Mammary epithelial cell (primary cell): ENCODE results near the gene SHANK1.

Source experiments
- CTCF ChIP-seq, 2 donors: IDR thresholded peaks in 1 of 2; conservative IDR thresholded peaks in 1 of 2; 2 replicates each; pipeline ENCODE4 v1.5.1; 2011 to 2012; ENCODE audit warnings: inconsistent platforms in 2 of 2, low read length in 2 of 2, mild to moderate bottlenecking in 2 of 2, control low read depth in 1 of 2, low read depth in 1 of 2; ENCODE audit not compliant: insufficient read depth in 1 of 2; ENCODE audit errors: extremely low read depth in 1 of 2
- EZH2 ChIP-seq: IDR thresholded peaks from 2 replicates; pipeline ENCODE4 v1.6.1; 2012; ENCODE audit warnings: low read length, inconsistent platforms, borderline replicate concordance

DNA sequence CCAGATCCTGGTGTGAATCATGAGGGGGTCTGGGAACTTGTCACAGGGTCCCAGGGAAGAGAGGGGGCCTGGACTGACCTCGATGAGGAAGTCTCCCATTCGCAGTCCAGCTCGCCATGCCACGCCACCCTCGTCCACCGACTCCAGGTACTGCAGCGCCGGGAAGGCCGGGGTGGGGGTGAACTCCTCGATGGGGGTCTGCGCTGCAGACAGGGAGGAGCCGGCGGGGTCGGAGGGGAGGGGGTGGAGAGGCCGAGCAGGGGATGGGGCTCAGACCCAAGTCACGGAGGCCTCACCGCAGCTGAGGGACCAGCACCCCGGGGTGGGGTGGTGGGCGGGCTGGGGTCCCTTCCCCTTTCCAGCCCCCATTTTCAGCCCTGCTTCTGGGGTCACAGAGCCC is 30.8 kb downstream of the SHANK1 start:
- TF ChIP-seq CTCF (conservative IDR thresholded peaks at IDR 0.05 in 1 of 2, IDR thresholded peaks at IDR 0.05 in 1 of 2; ENCODE audit: extremely low read depth in 1 of 2, insufficient read depth in 1 of 2, low read depth in 1 of 2, low read length in 2 of 2) (no peak), EZH2 (no peak)
